IMR-90 (cell line): Measurements from ENCODE around the gene GNAI1. TPM values are rescaled to one million over a fixed set of nuclear protein-coding genes. Genes with fewer than 3 reads are reported as not detected.

Experiments used
- ATAC-seq: fragments of 200-7000 bp; cut with Tn5 transposase; 2 replicates; pipeline ENCODE4 v1.9.1; 2020; ENCODE audit warnings: low read depth, mild to moderate bottlenecking, moderate library complexity
- BruUV-seq: library from RNA; stranded (reverse); fragments of 400-500 nt; replicated peaks from 2 replicates; lab custom pipeline; 2021; lab: Mats Ljungman, UMichigan
- CTCF ChIA-PET: fragments of 300-600 bp; formaldehyde crosslinking; extraction: SDS; loops from one replicate; lab custom pipeline; 2021; ENCODE audit warnings: antibody characterized with exemption; lab: Yijun Ruan, JAX
- POLR2A ChIA-PET: fragments of 300-600 bp; sonication (Branson Sonifier 250); formaldehyde crosslinking; loops from one replicate; lab custom pipeline; 2022; ENCODE audit warnings: antibody characterized with exemption; ENCODE audit not compliant: unreplicated experiment; lab: Charles Lee
- DNase-seq: peaks from one replicate; pipeline ENCODE4 v3.0.0; 2013
- H2AFZ ChIP-seq: replicated peaks from 2 replicates; pipeline ENCODE3; 2013; ENCODE audit warnings: low read length, mild to moderate bottlenecking; ENCODE audit not compliant: poor library complexity
- H2AK5ac ChIP-seq: 2 replicates; pipeline ENCODE4 v1.6.1; 2013; ENCODE audit warnings: low read depth, low read length, inconsistent platforms
- H2AK9ac ChIP-seq: replicated peaks from 2 replicates; pipeline ENCODE3; 2013; ENCODE audit warnings: mild to moderate bottlenecking, low read depth, low read length, moderate library complexity; ENCODE audit not compliant: poor library complexity
- H2BK120ac ChIP-seq: 2 replicates; pipeline ENCODE4 v1.6.1; 2013; ENCODE audit warnings: low read depth, low read length, inconsistent platforms
- H2BK15ac ChIP-seq: 3 replicates; pipeline ENCODE4 v1.6.1; 2013; ENCODE audit warnings: low read depth, low read length, inconsistent platforms
- H2BK20ac ChIP-seq: 2 replicates; pipeline ENCODE4 v1.6.1; 2013; ENCODE audit warnings: low read depth, mild to moderate bottlenecking, inconsistent platforms, low read length, moderate library complexity
- H2BK5ac ChIP-seq: 2 replicates; pipeline ENCODE4 v1.6.1; 2013; ENCODE audit warnings: mild to moderate bottlenecking, low read depth, low read length, inconsistent platforms; ENCODE audit not compliant: poor library complexity, severe bottlenecking
- H3K14ac ChIP-seq: replicated peaks from 2 replicates; pipeline ENCODE4 v1.6.1; 2013; ENCODE audit warnings: low read depth, low read length, inconsistent platforms
- H3K18ac ChIP-seq: 2 replicates; pipeline ENCODE4 v1.6.1; 2013; ENCODE audit warnings: low read depth, low read length, control low read depth
- H3K23ac ChIP-seq: 2 replicates; pipeline ENCODE4 v1.6.1; 2013; ENCODE audit warnings: low read depth, low read length, inconsistent platforms
- H3K27ac ChIP-seq: 2 replicates; pipeline ENCODE4 v1.5.1; 2013; ENCODE audit warnings: mild to moderate bottlenecking, control low read depth, low read length; ENCODE audit not compliant: insufficient read depth
- H3K27me3 ChIP-seq: 2 replicates; pipeline ENCODE4 v1.6.1; 2013; ENCODE audit warnings: low read length; ENCODE audit not compliant: control insufficient read depth, insufficient read depth
- H3K36me3 ChIP-seq: 2 replicates; pipeline ENCODE4 v1.6.1; 2013; ENCODE audit warnings: low read length, mixed read lengths; ENCODE audit not compliant: control insufficient read depth, insufficient read depth
- H3K4ac ChIP-seq: 2 replicates; pipeline ENCODE4 v1.6.1; 2013; ENCODE audit warnings: low read depth, low read length, inconsistent platforms
- H3K4me1 ChIP-seq: 2 replicates; pipeline ENCODE4 v1.6.1; 2013; ENCODE audit warnings: low read length, mixed read lengths; ENCODE audit not compliant: control insufficient read depth, insufficient read depth
- H3K4me2 ChIP-seq: 2 replicates; pipeline ENCODE4 v1.6.1; 2013; ENCODE audit warnings: low read depth, mild to moderate bottlenecking, control low read depth, low read length, moderate library complexity
- H3K4me3 ChIP-seq: 2 replicates; pipeline ENCODE4 v1.5.1; 2013; ENCODE audit warnings: low read depth, mild to moderate bottlenecking, control low read depth, low read length, moderate library complexity; ENCODE audit not compliant: insufficient read depth
- H3K56ac ChIP-seq: 2 replicates; pipeline ENCODE4 v1.6.1; 2013; ENCODE audit warnings: low read length, inconsistent platforms; ENCODE audit not compliant: insufficient read depth; ENCODE audit errors: extremely low read depth
- H3K79me1 ChIP-seq, 2 experiments: 2 replicates each; pipeline ENCODE4 v1.6.1; 2013; ENCODE audit warnings: low read length in 2 of 2, inconsistent platforms in 1 of 2, low read depth in 1 of 2
- H3K9ac ChIP-seq: 2 replicates; pipeline ENCODE4 v1.6.1; 2013; ENCODE audit warnings: low read depth, low read length, control low read depth
- H3K9me1 ChIP-seq: 2 replicates; pipeline ENCODE4 v1.6.1; 2013; ENCODE audit warnings: low read length, inconsistent platforms; ENCODE audit not compliant: insufficient read depth
- H3K9me3 ChIP-seq: 2 replicates; pipeline ENCODE4 v1.6.1; 2013; ENCODE audit warnings: low read length; ENCODE audit not compliant: control insufficient read depth, insufficient read depth
- H4K20me1 ChIP-seq: 2 replicates; pipeline ENCODE4 v1.6.1; 2013; ENCODE audit warnings: low read length, inconsistent platforms; ENCODE audit not compliant: insufficient read depth
- H4K5ac ChIP-seq: 2 replicates; pipeline ENCODE4 v1.6.1; 2013; ENCODE audit warnings: mild to moderate bottlenecking, low read depth, low read length, control low read depth
- H4K8ac ChIP-seq, 2 experiments: 2 replicates each; pipeline ENCODE4 v1.6.1; 2013; ENCODE audit warnings: low read depth in 2 of 2, low read length in 2 of 2, control low read depth in 1 of 2, inconsistent platforms in 1 of 2
- H4K91ac ChIP-seq: 2 replicates; pipeline ENCODE4 v1.6.1; 2013; ENCODE audit warnings: low read depth, low read length, inconsistent platforms; ENCODE audit not compliant: insufficient read depth
- BHLHE40 ChIP-seq: fragments of 150-350 bp; IDR thresholded peaks from 2 replicates; pipeline ENCODE4 v1.6.1; 2016; ENCODE audit warnings: mild to moderate bottlenecking, low read depth, low read length
- CHD1 ChIP-seq: IDR thresholded peaks from 2 replicates; pipeline ENCODE4 v1.6.1; 2012; ENCODE audit warnings: low read depth, low read length, improper control_type of control experiment
- CTCF ChIP-seq: conservative IDR thresholded peaks from 2 replicates; pipeline ENCODE4 v1.5.1; 2012; ENCODE audit warnings: mild to moderate bottlenecking, low read depth, low read length, improper control_type of control experiment
- ELK1 ChIP-seq: fragments of 150-350 bp; IDR thresholded peaks from 2 replicates; pipeline ENCODE4 v1.6.1; 2016; ENCODE audit warnings: low read depth, mild to moderate bottlenecking, low read length, moderate library complexity, borderline replicate concordance
- FOS ChIP-seq: fragments of 150-350 bp; IDR thresholded peaks from 2 replicates; pipeline ENCODE4 v1.6.1; 2016; ENCODE audit warnings: low read depth, low read length
- MAFK ChIP-seq: IDR thresholded peaks from 2 replicates; pipeline ENCODE4 v1.6.1; 2012; ENCODE audit warnings: low read depth, low read length, improper control_type of control experiment
- MAZ ChIP-seq: IDR thresholded peaks from 2 replicates; pipeline ENCODE4 v1.6.1; 2012; ENCODE audit warnings: low read depth, mild to moderate bottlenecking, low read length, improper control_type of control experiment, moderate library complexity, borderline replicate concordance
- MXI1 ChIP-seq: IDR thresholded peaks from 2 replicates; pipeline ENCODE4 v1.6.1; 2012; ENCODE audit warnings: low read depth, mild to moderate bottlenecking, low read length, moderate library complexity, borderline replicate concordance
- NFE2L2 ChIP-seq: fragments of 150-350 bp; IDR thresholded peaks from 2 replicates; pipeline ENCODE4 v1.6.1; 2016; ENCODE audit warnings: low read depth, mild to moderate bottlenecking, low read length
- POLR2A ChIP-seq: IDR thresholded peaks from 2 replicates; pipeline ENCODE4 v1.6.1; 2012; ENCODE audit warnings: mild to moderate bottlenecking, low read depth, low read length
- RAD21 ChIP-seq: IDR thresholded peaks from 2 replicates; pipeline ENCODE4 v1.6.1; 2012; ENCODE audit warnings: low read length, improper control_type of control experiment
- RCOR1 ChIP-seq: IDR thresholded peaks from 2 replicates; pipeline ENCODE4 v1.6.1; 2012; ENCODE audit warnings: mild to moderate bottlenecking, low read length, improper control_type of control experiment; ENCODE audit not compliant: insufficient replicate concordance
- RFX5 ChIP-seq: IDR thresholded peaks from 2 replicates; pipeline ENCODE4 v1.8.0; 2012; ENCODE audit warnings: low read depth, mild to moderate bottlenecking, low read length, moderate library complexity
- SMC3 ChIP-seq: fragments of 150-350 bp; IDR thresholded peaks from 2 replicates; pipeline ENCODE4 v1.6.1; 2016; ENCODE audit warnings: low read depth, mild to moderate bottlenecking, antibody characterized with exemption, low read length, moderate library complexity
- dilution Hi-C: fragments of 300-500 bp; cut with HindIII; formaldehyde crosslinking; loops from one replicate; pipeline ENCODE4 v1.14.3; 2018; ENCODE audit warnings: low sequenced_read_pairs; ENCODE audit not compliant: unreplicated experiment
- in situ Hi-C: fragments of 300-500 bp; cut with MboI; formaldehyde crosslinking; loops from 3 replicates; pipeline ENCODE4 v1.14.3; 2019; ENCODE audit warnings: low sequenced_read_pairs, inconsistent platforms, mixed read lengths
- intact Hi-C: fragments of 100-400 bp; cut with micrococcal nuclease; formaldehyde crosslinking; loops from 2 replicates; pipeline ENCODE4 v1.10.0; 2022
- polyA plus RNA-seq, 3 experiments: library from polyadenylated mRNA; depleted of rRNA; stranded (reverse); fragments of >200 nt; gene quantifications; 2 replicates each; pipeline ENCODE4 v1.2.3, GENCODE V29; 2012; ENCODE audit warnings: low replicate concordance in 1 of 3
- total RNA-seq: library from RNA; depleted of rRNA; stranded (reverse); fragments of >200 nt; gene quantifications from 2 replicates; pipeline ENCODE4 v1.2.3, GENCODE V29; 2012
- TF ChIP-seq, protein P1 (sequence below): fragments of 150-350 bp; IDR thresholded peaks from 2 replicates; pipeline ENCODE4 v1.6.1; 2017; ENCODE audit warnings: mild to moderate bottlenecking, antibody characterized with exemption, low read length, low read depth

The GNAI1 gene
- total and polyA plus RNA-seq, 2 of the 4 experiments (the other 2 are of a cell fraction), result 21.1 to 26.5 TPM

DNA sequence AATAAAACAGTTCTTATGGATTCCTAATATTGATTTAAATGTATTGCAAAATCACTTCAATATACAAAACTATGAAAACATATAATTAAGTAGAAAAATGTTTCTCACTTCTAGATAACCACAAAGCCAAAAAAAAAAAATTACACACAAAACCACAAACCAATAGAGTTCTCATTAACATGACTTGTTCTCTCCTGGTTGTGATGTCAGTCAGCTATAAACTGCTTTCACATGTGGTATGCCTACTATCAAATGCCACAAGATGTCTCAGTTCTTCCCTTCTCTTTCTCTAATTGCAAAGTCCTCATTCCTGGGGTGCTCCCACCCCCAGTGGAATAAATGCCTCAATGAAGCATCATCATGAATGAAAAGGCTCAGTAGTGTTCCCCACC is 16.6 kb downstream of the GNAI1 start:
- in situ Hi-C loops, result no loop called here
- peak; percentile 20; the same call in 1 of the 2 replicates for ATAC-seq

More for the DNA sequence above, 16.6 kb downstream of the GNAI1 start:
- no peaks in the 10 kb centered on the region for H3K9me3 ChIP-seq
- H3K4me2 ChIP-seq, result peak overlapping the region; percentile 38; the same call in 1 of the 2 replicates
- no peak for TF ChIP-seq MAFK
- TF ChIP-seq CHD1, result no peak
- no peak for TF ChIP-seq RAD21
- no peak for TF ChIP-seq FOS
- TF ChIP-seq MXI1, result no peak
- TF ChIP-seq ELK1, result no peak
- TF ChIP-seq, protein P1, sequence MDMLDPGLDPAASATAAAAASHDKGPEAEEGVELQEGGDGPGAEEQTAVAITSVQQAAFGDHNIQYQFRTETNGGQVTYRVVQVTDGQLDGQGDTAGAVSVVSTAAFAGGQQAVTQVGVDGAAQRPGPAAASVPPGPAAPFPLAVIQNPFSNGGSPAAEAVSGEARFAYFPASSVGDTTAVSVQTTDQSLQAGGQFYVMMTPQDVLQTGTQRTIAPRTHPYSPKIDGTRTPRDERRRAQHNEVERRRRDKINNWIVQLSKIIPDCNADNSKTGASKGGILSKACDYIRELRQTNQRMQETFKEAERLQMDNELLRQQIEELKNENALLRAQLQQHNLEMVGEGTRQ, result no peak
- no peak for TF ChIP-seq BHLHE40
- no peak for TF ChIP-seq MAZ
- TF ChIP-seq CTCF, result no peak
- TF ChIP-seq RCOR1, result no peak
- no peak for TF ChIP-seq RFX5
- TF ChIP-seq POLR2A, result no peak
- TF ChIP-seq SMC3, result no peak
- no peak for TF ChIP-seq NFE2L2
- peaks cover 20% of the 10 kb centered on the region for H3K4me1 ChIP-seq
- H3K9me1 ChIP-seq, result peaks cover 9% of the 10 kb centered on the region
- dilution Hi-C loops, result no loop called here
- H2BK5ac ChIP-seq, result peak overlapping the region; percentile 52
- H3K9ac ChIP-seq, result no peak overlapping the region
- no peak overlapping the region for H3K4me3 ChIP-seq
- no peak overlapping the region for H2AK9ac ChIP-seq
- ChIA-PET POLR2A (interaction anchor here (0.7 kb wide), 1 partner anchor 238 kb away, joined by 4 read pairs; no protein-coding TSS in a partner anchor), CTCF (no interaction called here)
- peak overlapping the region; percentile 31; the same call in 1 of the 2 replicates for H4K5ac ChIP-seq
- no peak overlapping the region for H2BK15ac ChIP-seq
- no peak overlapping the region; the same call in 1 of the 2 replicates for H3K4ac ChIP-seq
- no peak overlapping the region for H3K27ac ChIP-seq
- peak overlapping the region; percentile 57; the same call in 1 of the 2 replicates for H2BK20ac ChIP-seq
- H3K36me3 ChIP-seq, result no peaks in the 10 kb centered on the region
- H2AFZ ChIP-seq, result no peak overlapping the region
- no TSS peak for BruUV-seq
- no peak overlapping the region for H2BK120ac ChIP-seq
- peak; percentile 57 for DNase-seq
- peak overlapping the region in 1 of 2 experiments; percentile 68; a peak in 1 of 4 replicates for H4K8ac ChIP-seq
- peaks cover 28 to 65% of the 10 kb centered on the region in 2 experiments for H3K79me1 ChIP-seq
- no peaks in the 10 kb centered on the region for H3K27me3 ChIP-seq
- H3K23ac ChIP-seq, result peak overlapping the region; percentile 48
- intact Hi-C loops, result loop anchor here (5.0 kb wide), 1 partner anchor 46 kb away; no protein-coding TSS in a partner anchor
- no peak overlapping the region for H2AK5ac ChIP-seq
- peak overlapping the region; percentile 77; the same call in 1 of the 2 replicates for H3K14ac ChIP-seq
- H4K91ac ChIP-seq, result no peak overlapping the region
- peak overlapping the region; percentile 46; the same call in 1 of the 2 replicates for H3K18ac ChIP-seq
- H3K56ac ChIP-seq, result no peak overlapping the region
- H4K20me1 ChIP-seq, result peaks cover 39% of the 10 kb centered on the region
